Measurements from ENCODE around the gene SCFD2. TPM values are rescaled to one million over a fixed set of nuclear protein-coding genes. Genes with fewer than 3 reads are reported as not detected.

The SCFD2 gene
- total RNA-seq, 1 experiment from 2014 or later, result 7.4 TPM

DNA sequence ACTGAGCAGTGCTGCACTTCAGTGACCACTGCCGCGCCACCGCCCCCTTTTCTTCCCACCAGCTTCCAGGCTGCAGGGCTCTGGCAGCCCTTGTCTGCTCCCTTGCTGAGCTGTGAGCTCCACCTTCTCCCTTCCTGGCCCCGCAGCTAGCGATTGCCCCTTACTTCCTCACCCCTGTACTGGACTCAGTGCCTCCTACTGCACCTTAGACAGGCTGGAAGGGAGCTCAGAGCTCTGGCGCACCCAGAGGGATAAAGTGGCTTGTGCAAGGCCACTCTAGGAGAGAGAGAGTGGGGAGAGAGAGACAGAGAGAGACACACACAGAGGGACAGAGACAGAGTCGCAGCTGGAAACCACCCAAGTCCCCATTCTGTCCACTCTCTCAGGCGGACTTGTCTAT is 497.7 kb downstream of the SCFD2 start:
- ChIA-PET POLR2A (no interaction called here), CTCF (no interaction called here)
- ATAC-seq, result no peak
- no peak for TF ChIP-seq SIN3A (IDR thresholded peaks at IDR 0.05; ENCODE audit: borderline replicate concordance, insufficient read depth, low read depth, low read length)
- TF ChIP-seq, protein P1, sequence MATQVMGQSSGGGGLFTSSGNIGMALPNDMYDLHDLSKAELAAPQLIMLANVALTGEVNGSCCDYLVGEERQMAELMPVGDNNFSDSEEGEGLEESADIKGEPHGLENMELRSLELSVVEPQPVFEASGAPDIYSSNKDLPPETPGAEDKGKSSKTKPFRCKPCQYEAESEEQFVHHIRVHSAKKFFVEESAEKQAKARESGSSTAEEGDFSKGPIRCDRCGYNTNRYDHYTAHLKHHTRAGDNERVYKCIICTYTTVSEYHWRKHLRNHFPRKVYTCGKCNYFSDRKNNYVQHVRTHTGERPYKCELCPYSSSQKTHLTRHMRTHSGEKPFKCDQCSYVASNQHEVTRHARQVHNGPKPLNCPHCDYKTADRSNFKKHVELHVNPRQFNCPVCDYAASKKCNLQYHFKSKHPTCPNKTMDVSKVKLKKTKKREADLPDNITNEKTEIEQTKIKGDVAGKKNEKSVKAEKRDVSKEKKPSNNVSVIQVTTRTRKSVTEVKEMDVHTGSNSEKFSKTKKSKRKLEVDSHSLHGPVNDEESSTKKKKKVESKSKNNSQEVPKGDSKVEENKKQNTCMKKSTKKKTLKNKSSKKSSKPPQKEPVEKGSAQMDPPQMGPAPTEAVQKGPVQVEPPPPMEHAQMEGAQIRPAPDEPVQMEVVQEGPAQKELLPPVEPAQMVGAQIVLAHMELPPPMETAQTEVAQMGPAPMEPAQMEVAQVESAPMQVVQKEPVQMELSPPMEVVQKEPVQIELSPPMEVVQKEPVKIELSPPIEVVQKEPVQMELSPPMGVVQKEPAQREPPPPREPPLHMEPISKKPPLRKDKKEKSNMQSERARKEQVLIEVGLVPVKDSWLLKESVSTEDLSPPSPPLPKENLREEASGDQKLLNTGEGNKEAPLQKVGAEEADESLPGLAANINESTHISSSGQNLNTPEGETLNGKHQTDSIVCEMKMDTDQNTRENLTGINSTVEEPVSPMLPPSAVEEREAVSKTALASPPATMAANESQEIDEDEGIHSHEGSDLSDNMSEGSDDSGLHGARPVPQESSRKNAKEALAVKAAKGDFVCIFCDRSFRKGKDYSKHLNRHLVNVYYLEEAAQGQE (IDR thresholded peaks at IDR 0.05; ENCODE audit: insufficient read depth in 1 of 2, low read depth in 2 of 2, low read length in 1 of 2), result no peak
- TF ChIP-seq, protein P2, sequence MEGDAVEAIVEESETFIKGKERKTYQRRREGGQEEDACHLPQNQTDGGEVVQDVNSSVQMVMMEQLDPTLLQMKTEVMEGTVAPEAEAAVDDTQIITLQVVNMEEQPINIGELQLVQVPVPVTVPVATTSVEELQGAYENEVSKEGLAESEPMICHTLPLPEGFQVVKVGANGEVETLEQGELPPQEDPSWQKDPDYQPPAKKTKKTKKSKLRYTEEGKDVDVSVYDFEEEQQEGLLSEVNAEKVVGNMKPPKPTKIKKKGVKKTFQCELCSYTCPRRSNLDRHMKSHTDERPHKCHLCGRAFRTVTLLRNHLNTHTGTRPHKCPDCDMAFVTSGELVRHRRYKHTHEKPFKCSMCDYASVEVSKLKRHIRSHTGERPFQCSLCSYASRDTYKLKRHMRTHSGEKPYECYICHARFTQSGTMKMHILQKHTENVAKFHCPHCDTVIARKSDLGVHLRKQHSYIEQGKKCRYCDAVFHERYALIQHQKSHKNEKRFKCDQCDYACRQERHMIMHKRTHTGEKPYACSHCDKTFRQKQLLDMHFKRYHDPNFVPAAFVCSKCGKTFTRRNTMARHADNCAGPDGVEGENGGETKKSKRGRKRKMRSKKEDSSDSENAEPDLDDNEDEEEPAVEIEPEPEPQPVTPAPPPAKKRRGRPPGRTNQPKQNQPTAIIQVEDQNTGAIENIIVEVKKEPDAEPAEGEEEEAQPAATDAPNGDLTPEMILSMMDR (IDR thresholded peaks at IDR 0.05), result no peak
- no peak for TF ChIP-seq POLR2AphosphoS5 (IDR thresholded peaks at IDR 0.05; ENCODE audit: low read depth, low read length)
- no peak for TF ChIP-seq TCF7L2 (IDR thresholded peaks at IDR 0.05; ENCODE audit: low read depth, low read length)
- in situ Hi-C loops (cut with HindIII; ENCODE audit: low pct_unique_long_range_greater_than_20kb, low sequenced_read_pairs) (no loop called here), intact Hi-C loops (cut with micrococcal nuclease; ENCODE audit: unreplicated experiment) (no loop called here)
- H3K36me3 ChIP-seq (ENCODE audit: control insufficient read depth, insufficient read depth, low read length), result no peaks in the 10 kb centered on the region
- no peaks in the 10 kb centered on the region; the same call in 1 of the 2 replicates for H3K27me3 ChIP-seq (ENCODE audit: control insufficient read depth, insufficient read depth, low read length)
- BruUV-seq (replicated peaks), result no TSS peak
- no peak overlapping the region for H3K4me3 ChIP-seq (ENCODE audit: low read depth in 2 of 2, low read length in 2 of 2)
- no peaks in the 10 kb centered on the region for H3K4me1 ChIP-seq (ENCODE audit: control insufficient read depth, insufficient read depth, low read length)
- H3K9me3 ChIP-seq (ENCODE audit: control insufficient read depth, insufficient read depth, low read depth, low read length), result no peaks in the 10 kb centered on the region
- DNase-seq (ENCODE audit: low read depth, low spot score), result no peak
- no peak overlapping the region for H3K27ac ChIP-seq (ENCODE audit: low read length)

DNA sequence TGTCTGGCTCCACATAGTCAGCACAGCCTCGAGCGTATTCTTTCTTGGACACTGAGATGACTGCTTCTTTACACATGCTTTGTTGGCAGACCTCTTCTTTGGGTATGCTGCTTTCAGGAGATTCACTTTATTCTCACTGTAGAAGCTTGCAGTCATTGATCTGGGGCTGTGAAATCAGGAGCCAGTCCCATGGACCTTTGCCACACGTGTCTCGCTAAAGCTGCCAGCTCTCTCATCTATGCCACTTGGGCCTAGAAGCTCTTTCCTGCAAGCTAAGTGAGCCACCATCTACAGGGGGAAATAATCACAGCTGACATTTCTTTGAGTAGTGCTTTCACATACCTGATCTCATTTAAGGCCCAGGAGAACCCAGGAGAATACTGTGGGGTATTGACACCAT is 498.7 kb downstream of the SCFD2 start:
- Histone ChIP-seq H3K36me3 (ENCODE audit: control insufficient read depth, insufficient read depth, low read length) (no peaks in the 10 kb centered on the region), H3K4me3 (ENCODE audit: low read depth in 2 of 2, low read length in 2 of 2) (no peak overlapping the region), H3K4me1 (ENCODE audit: control insufficient read depth, insufficient read depth, low read length) (peaks cover 4% of the 10 kb centered on the region), H3K9me3 (ENCODE audit: control insufficient read depth, insufficient read depth, low read depth, low read length) (no peaks in the 10 kb centered on the region), H3K27ac (ENCODE audit: low read length) (no peak overlapping the region), H3K27me3 (ENCODE audit: control insufficient read depth, insufficient read depth, low read length) (no peaks in the 10 kb centered on the region; the same call in none of the 2 replicates)
- TF ChIP-seq SIN3A (IDR thresholded peaks at IDR 0.05; ENCODE audit: borderline replicate concordance, insufficient read depth, low read depth, low read length) (no peak), TCF7L2 (IDR thresholded peaks at IDR 0.05; ENCODE audit: low read depth, low read length) (no peak), POLR2AphosphoS5 (IDR thresholded peaks at IDR 0.05; ENCODE audit: low read depth, low read length) (no peak)
- TF ChIP-seq, protein P2 (IDR thresholded peaks at IDR 0.05), result no peak
- TF ChIP-seq, protein P1 (IDR thresholded peaks at IDR 0.05; ENCODE audit: insufficient read depth in 1 of 2, low read depth in 2 of 2, low read length in 1 of 2), result no peak
- ChIA-PET POLR2A (no interaction called here), CTCF (no interaction called here)
- no TSS peak for BruUV-seq (replicated peaks)
- DNase-seq (ENCODE audit: low read depth, low spot score) (no peak), ATAC-seq (no peak)
- in situ Hi-C loops (cut with HindIII; ENCODE audit: low pct_unique_long_range_greater_than_20kb, low sequenced_read_pairs) (no loop called here), intact Hi-C loops (cut with micrococcal nuclease; ENCODE audit: unreplicated experiment) (no loop called here)
